Esophagus muscularis mucosa (tissue), 4 donors: ENCODE results near the gene ZDHHC8. TPM values are rescaled to one million over a fixed set of nuclear protein-coding genes. Genes with fewer than 3 reads are reported as not detected.
A peak's percentile ranks its signal among the peaks of the same experiment; 100 is the strongest.

Experiments used
- DNase-seq: peaks from one replicate; pipeline ENCODE4 v3.0.0-alpha.2; 2017; ENCODE audit errors: extremely low spot score
- H3K27ac ChIP-seq, 4 donors: fragments of 200-600 bp; sonication (generic); replicated peaks in 1 of 4; 1 replicate in 3 of 4; 2 replicates in 1 of 4; pipeline ENCODE4 v1.5.1; 2016 to 2019; ENCODE audit warnings: mild to moderate bottlenecking in 1 of 4
- H3K27me3 ChIP-seq, 4 donors: fragments of 200-600 bp; sonication (generic); one replicate each; pipeline versions ENCODE4 v1.5.1 to v1.6.0; 2016 to 2019
- H3K36me3 ChIP-seq, 4 donors: fragments of 200-600 bp; sonication (generic); one replicate each; pipeline ENCODE4 v1.5.1; 2016 to 2019
- H3K4me1 ChIP-seq, 4 donors: fragments of 200-600 bp; sonication (generic); one replicate each; pipeline ENCODE4 v1.5.1; 2016 to 2019
- H3K4me3 ChIP-seq, 4 donors: fragments of 200-600 bp; sonication (generic); 1 replicate in 2 of 4; 2 replicates in 2 of 4; pipeline ENCODE4 v1.5.1; 2016 to 2019; ENCODE audit warnings: mild to moderate bottlenecking in 4 of 4, moderate library complexity in 1 of 4
- H3K9me3 ChIP-seq, 4 donors: fragments of 200-600 bp; sonication (generic); 1 replicate in 3 of 4; 2 replicates in 1 of 4; pipeline ENCODE4 v1.5.1; 2016 to 2019
- EP300 ChIP-seq: sonication (generic); formaldehyde crosslinking; IDR thresholded peaks from one replicate; pipeline ENCODE4 v1.6.1; 2017; ENCODE audit warnings: antibody characterized with exemption
- POLR2A ChIP-seq: fragments of 450-650 bp; IDR thresholded peaks from one replicate; pipeline ENCODE4 v1.6.1; 2017; ENCODE audit warnings: antibody characterized with exemption, moderate library complexity, mild to moderate bottlenecking, low read depth
- POLR2AphosphoS5 ChIP-seq, 2 donors: sonication (generic); formaldehyde crosslinking; IDR thresholded peaks; one replicate each; pipeline ENCODE4 v1.6.1; 2017; ENCODE audit warnings: antibody characterized with exemption in 2 of 2
- WGBS: methylation state at CpG from one replicate; pipeline ENCODE4 v1.1.5; 2018; 5-methylcytosine and 5-hydroxymethylcytosine counted together
- intact Hi-C: fragments of 100-400 bp; cut with DNase I; formaldehyde crosslinking; loops from one replicate; pipeline ENCODE4 v1.15.1; 2023
- total RNA-seq, 4 donors: library from RNA; depleted of rRNA; stranded (reverse); fragments of >200 nt; gene quantifications; one replicate each; pipeline versions ENCODE4 v1.1.0 to v1.2.1, GENCODE V29; 2016
- TF ChIP-seq, protein P1 (sequence below), 3 experiments: fragments of 200-600 bp in 2 of 3; fragments of 450-650 bp in 1 of 3; sonication (generic) in 2 of 3; IDR thresholded peaks; one replicate each; pipeline ENCODE4 v1.5.1; 2017 to 2019; ENCODE audit warnings: antibody characterized with exemption in 3 of 3, mild to moderate bottlenecking in 2 of 3, moderate library complexity in 1 of 3

ZDHHC8 gene
- total RNA-seq, 4 donors from 2014 or later = 11.8 to 33.2 (median 23.8) TPM

- H3K27ac ChIP-seq = no peak overlapping the region
- no peaks in the 10 kb centered on the region for H3K9me3 ChIP-seq
- peaks cover 0 to 5% (median 0%) of the 10 kb centered on the region in 4 donors for H3K36me3 ChIP-seq
- TF ChIP-seq, protein P1, sequence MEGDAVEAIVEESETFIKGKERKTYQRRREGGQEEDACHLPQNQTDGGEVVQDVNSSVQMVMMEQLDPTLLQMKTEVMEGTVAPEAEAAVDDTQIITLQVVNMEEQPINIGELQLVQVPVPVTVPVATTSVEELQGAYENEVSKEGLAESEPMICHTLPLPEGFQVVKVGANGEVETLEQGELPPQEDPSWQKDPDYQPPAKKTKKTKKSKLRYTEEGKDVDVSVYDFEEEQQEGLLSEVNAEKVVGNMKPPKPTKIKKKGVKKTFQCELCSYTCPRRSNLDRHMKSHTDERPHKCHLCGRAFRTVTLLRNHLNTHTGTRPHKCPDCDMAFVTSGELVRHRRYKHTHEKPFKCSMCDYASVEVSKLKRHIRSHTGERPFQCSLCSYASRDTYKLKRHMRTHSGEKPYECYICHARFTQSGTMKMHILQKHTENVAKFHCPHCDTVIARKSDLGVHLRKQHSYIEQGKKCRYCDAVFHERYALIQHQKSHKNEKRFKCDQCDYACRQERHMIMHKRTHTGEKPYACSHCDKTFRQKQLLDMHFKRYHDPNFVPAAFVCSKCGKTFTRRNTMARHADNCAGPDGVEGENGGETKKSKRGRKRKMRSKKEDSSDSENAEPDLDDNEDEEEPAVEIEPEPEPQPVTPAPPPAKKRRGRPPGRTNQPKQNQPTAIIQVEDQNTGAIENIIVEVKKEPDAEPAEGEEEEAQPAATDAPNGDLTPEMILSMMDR (IDR thresholded peaks at IDR 0.05) = no peak
- TF ChIP-seq EP300 (no peak), POLR2AphosphoS5 (IDR thresholded peaks at IDR 0.05) (no peak), POLR2A (no peak)
- no peak overlapping the region for H3K4me3 ChIP-seq
- intact Hi-C loops = no loop called here
- peaks cover 0 to 6% (median 5%) of the 10 kb centered on the region in 4 donors for H3K4me1 ChIP-seq
- no peak for DNase-seq
- WGBS = 92% methylated on average over 4 of the region's 4 CpGs
- H3K27me3 ChIP-seq = peaks cover 0 to 25% (median 4%) of the 10 kb centered on the region in 4 donors
These were observed 19.6 kb downstream of the ZDHHC8 start for GRCh38 chr22:20151276-20151588.

- no peak overlapping the region for H3K27ac ChIP-seq
- intact Hi-C loops = no loop called here
- 92% methylated on average over 5 of the region's 14 CpGs for WGBS
These were observed 20.9 kb downstream of the ZDHHC8 start for GRCh38 chr22:20152464-20152890.

DNA sequence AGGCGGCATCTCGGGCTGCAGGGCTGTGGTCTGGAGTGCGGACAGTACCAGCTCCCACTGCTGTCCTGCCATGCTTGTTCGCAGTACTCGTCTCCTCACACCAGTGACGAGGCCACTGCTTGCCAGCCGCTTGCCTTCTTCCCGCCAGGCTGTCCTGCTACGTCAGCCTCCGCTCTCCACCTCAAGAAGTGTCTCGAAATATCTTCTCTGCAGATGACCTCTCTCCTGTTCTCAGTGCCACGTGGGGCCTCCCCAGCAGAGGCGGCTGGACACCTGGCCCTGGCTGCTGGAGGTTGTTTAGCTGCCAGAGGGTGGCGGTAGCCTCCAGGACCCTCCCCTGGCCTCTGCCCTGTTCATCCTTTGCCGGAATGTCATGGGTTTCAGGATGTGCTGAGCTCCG is 22.3 kb downstream of the ZDHHC8 start:
- H3K36me3 ChIP-seq = no peaks in the 10 kb centered on the region
- H3K27ac ChIP-seq = no peak overlapping the region
- peaks cover 3 to 12% (median 8%) of the 10 kb centered on the region in 4 donors for H3K4me1 ChIP-seq
- 82% methylated on average over 12 of the region's 16 CpGs for WGBS
- H3K9me3 ChIP-seq = no peaks in the 10 kb centered on the region
- peaks cover 0 to 52% (median 4%) of the 10 kb centered on the region in 4 donors for H3K27me3 ChIP-seq
- intact Hi-C loops = no loop called here
- DNase-seq = no peak
- TF ChIP-seq, protein P1 (IDR thresholded peaks at IDR 0.05) = no peak
- no peak for TF ChIP-seq POLR2A
- no peak for TF ChIP-seq EP300
- TF ChIP-seq POLR2AphosphoS5 (IDR thresholded peaks at IDR 0.05) = no peak
- H3K4me3 ChIP-seq = no peak overlapping the region

More at GRCh38 chr22:20152464-20152890, 20.9 kb downstream of the ZDHHC8 start:
- Histone ChIP-seq H3K9me3 (no peaks in the 10 kb centered on the region), H3K36me3 (no peaks in the 10 kb centered on the region), H3K27me3 (peaks cover 0 to 37% (median 4%) of the 10 kb centered on the region in 4 donors), H3K4me1 (peaks cover 3 to 12% (median 8%) of the 10 kb centered on the region in 4 donors), H3K4me3 (no peak overlapping the region)
- DNase-seq = no peak
- TF ChIP-seq EP300 = no peak
- no peak for TF ChIP-seq POLR2A
- TF ChIP-seq, protein P1 (IDR thresholded peaks at IDR 0.05) = no peak
- no peak for TF ChIP-seq POLR2AphosphoS5 (IDR thresholded peaks at IDR 0.05)

GRCh38 chr22:20154602-20155187 is 23.1 kb downstream of the ZDHHC8 start:
- Histone ChIP-seq H3K9me3 (no peaks in the 10 kb centered on the region), H3K36me3 (no peaks in the 10 kb centered on the region), H3K27me3 (peaks cover 0 to 53% (median 4%) of the 10 kb centered on the region in 4 donors), H3K4me1 (peaks cover 3 to 12% (median 8%) of the 10 kb centered on the region in 4 donors), H3K27ac (peak overlapping the region in 2 of 4 donors; percentile 27 to 34), H3K4me3 (peak overlapping the region in 3 of 4 donors; percentile 24 to 40 (median 27))
- no peak for DNase-seq
- intact Hi-C loops = loop anchor here (5.0 kb wide), 1 partner anchor 113 kb away; the partner anchor contains the start of gene RTN4R
- WGBS = no CpG with 5 or more reads among the region's 14 CpGs
- TF ChIP-seq POLR2AphosphoS5 (IDR thresholded peaks at IDR 0.05) = no peak

DNA sequence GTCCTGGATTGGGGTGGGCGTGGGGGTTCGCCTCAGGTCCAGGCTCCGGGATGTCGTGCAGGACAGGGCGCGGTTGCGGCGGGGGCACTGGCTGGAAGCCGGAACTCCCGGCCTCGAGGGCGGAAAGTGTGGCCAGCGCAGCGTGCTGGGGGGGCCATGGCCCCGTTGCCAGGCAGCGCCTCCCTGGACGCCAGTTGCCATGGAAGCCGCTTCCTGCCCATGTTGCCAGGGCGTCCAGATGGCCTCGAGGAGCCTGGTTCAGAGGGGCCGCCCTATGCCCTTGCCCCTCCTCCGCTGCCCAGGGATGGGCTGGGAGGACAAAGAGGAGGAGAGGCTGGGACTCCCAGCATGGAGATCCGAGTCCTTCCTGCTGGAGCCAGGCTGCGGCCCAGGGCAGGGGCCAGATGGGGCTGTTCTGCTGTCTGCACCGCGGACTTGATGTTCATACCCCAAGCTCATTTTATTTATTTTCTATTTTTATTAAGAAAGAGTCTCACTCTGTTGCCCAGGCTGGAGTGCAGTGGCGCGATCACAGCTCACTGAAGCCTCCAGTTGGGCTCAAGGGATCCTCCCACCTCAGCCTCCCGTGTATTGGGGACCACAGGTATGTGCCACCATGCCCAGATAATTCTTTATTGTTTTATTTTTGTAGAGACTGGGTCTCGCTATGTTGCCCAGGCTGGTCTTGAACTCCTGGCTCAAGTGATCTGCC is 23.9 kb downstream of the ZDHHC8 start:
- no peak overlapping the region for H3K27ac ChIP-seq
- 77% methylated on average over 6 of the region's 30 CpGs for WGBS
- DNase-seq = no peak

More for the DNA sequence above, 23.9 kb downstream of the ZDHHC8 start:
- H3K27me3 ChIP-seq = peaks cover 0 to 53% (median 4%) of the 10 kb centered on the region in 4 donors
- H3K9me3 ChIP-seq = no peaks in the 10 kb centered on the region
- intact Hi-C loops = loop anchor here (5.0 kb wide), 1 partner anchor 112 kb away; the partner anchor contains the start of gene RTN4R
- TF ChIP-seq POLR2AphosphoS5 (IDR thresholded peaks at IDR 0.05) = peak in 1 of 2 donors; percentile 38
- TF ChIP-seq, protein P1 (IDR thresholded peaks at IDR 0.05) = no peak
- no peaks in the 10 kb centered on the region for H3K36me3 ChIP-seq
- peaks cover 3 to 12% (median 8%) of the 10 kb centered on the region in 4 donors for H3K4me1 ChIP-seq
- H3K4me3 ChIP-seq = peak overlapping the region in 3 of 4 donors; percentile 24 to 40 (median 27)
